ENCODE data around the gene DOCK4. TPM values are rescaled to one million over a fixed set of nuclear protein-coding genes. Genes with fewer than 3 reads are reported as not detected.

Gene DOCK4
- total and polyA plus RNA-seq, 10 of the 15 experiments (the other 5 are each of a cell fraction or from before 2014, with no cell fraction given): 0.03 to 0.73 (median 0.38) TPM

DNA sequence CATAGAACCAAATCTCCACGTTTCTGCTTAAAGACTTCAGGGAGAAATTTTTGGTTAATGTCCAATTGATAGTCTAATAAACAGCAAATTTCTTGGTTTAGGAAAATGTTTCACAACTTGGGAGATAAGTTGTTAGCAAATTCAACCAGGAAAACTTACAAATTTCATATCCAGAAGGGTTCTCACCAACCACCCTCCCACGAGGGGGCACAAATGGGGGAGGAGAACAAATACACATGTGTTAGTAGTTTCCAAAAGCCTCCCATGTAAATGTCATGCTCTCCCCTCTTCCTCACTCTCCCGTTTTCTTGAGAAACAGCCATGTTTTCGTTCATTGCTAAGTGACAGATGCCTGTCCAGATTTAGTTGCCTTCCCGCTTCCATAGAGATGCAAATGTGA is 10.5 kb downstream of the DOCK4 start (continued):
- TF ChIP-seq, protein P1, sequence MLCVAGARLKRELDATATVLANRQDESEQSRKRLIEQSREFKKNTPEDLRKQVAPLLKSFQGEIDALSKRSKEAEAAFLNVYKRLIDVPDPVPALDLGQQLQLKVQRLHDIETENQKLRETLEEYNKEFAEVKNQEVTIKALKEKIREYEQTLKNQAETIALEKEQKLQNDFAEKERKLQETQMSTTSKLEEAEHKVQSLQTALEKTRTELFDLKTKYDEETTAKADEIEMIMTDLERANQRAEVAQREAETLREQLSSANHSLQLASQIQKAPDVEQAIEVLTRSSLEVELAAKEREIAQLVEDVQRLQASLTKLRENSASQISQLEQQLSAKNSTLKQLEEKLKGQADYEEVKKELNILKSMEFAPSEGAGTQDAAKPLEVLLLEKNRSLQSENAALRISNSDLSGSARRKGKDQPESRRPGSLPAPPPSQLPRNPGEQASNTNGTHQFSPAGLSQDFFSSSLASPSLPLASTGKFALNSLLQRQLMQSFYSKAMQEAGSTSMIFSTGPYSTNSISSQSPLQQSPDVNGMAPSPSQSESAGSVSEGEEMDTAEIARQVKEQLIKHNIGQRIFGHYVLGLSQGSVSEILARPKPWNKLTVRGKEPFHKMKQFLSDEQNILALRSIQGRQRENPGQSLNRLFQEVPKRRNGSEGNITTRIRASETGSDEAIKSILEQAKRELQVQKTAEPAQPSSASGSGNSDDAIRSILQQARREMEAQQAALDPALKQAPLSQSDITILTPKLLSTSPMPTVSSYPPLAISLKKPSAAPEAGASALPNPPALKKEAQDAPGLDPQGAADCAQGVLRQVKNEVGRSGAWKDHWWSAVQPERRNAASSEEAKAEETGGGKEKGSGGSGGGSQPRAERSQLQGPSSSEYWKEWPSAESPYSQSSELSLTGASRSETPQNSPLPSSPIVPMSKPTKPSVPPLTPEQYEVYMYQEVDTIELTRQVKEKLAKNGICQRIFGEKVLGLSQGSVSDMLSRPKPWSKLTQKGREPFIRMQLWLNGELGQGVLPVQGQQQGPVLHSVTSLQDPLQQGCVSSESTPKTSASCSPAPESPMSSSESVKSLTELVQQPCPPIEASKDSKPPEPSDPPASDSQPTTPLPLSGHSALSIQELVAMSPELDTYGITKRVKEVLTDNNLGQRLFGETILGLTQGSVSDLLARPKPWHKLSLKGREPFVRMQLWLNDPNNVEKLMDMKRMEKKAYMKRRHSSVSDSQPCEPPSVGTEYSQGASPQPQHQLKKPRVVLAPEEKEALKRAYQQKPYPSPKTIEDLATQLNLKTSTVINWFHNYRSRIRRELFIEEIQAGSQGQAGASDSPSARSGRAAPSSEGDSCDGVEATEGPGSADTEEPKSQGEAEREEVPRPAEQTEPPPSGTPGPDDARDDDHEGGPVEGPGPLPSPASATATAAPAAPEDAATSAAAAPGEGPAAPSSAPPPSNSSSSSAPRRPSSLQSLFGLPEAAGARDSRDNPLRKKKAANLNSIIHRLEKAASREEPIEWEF (IDR thresholded peaks at IDR 0.05; ENCODE audit: insufficient replicate concordance, low read depth, low read length): no peak
- TF ChIP-seq STAT3 (IDR thresholded peaks at IDR 0.05; ENCODE audit: low read depth, low read length): no peak

DNA sequence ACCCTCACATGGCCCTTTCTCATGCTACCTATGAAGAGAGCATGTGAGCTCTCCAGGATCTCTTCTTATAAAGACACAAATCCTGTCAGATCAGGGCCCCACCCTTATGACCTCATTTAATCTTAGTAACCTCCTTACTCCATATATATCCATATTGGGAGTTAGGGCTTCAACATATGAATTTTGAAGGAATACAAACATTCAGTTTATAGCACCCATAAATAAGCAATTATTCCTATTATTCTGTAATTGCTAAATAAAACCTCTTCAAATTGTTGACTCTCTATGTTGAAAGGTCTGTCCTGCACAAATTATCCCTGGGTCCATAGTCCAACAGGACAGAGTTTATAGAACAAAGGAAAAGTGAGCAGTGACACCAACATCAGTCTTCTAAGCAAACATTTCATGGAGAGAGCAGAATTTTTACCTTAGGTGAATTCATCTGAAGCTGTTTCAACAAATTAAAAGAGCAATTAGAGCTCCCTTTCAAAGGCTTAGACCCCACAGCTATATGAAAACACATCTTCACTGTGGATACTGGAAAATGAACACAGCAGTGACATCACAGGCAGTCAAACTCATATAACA is 12.2 kb downstream of the DOCK4 start:
- H3K27ac ChIP-seq (ENCODE audit: control insufficient read depth, insufficient read depth): no peak overlapping the region
- H3K79me2 ChIP-seq (ENCODE audit: control insufficient read depth, insufficient read depth, low read length): no peaks in the 10 kb centered on the region
- ChIA-PET SMC1A (ENCODE audit: uncharacterized antibody, unreplicated experiment) (no interaction called here), POLR2A (no interaction called here), CTCF (no interaction called here), RAD21 (ENCODE audit: unreplicated experiment) (no interaction called here)
- no peak overlapping the region for H3K9ac ChIP-seq (ENCODE audit: control insufficient read depth, insufficient read depth, low read length)
- no TSS peak for BruUV-seq (replicated peaks)
- H3K36me3 ChIP-seq (ENCODE audit: control insufficient read depth in 2 of 2, insufficient read depth in 2 of 2, low read length in 1 of 2): no peaks in the 10 kb centered on the region
- H2AFZ ChIP-seq (ENCODE audit: control insufficient read depth, low read depth, low read length): no peak overlapping the region
- ATAC-seq (no peak), FAIRE-seq (no peak), DNase-seq (ENCODE audit: low read depth, low spot score) (no peak)
- intact Hi-C loops (cut with micrococcal nuclease; ENCODE audit: unreplicated experiment): no loop called here
- no peaks in the 10 kb centered on the region; the same call in 2 of the 3 replicates for H3K9me3 ChIP-seq (replicated peaks; ENCODE audit: control insufficient read depth, insufficient read depth, low read length)
- no peaks in the 10 kb centered on the region for H4K20me1 ChIP-seq (ENCODE audit: control insufficient read depth, insufficient read depth)
- H3K4me1 ChIP-seq (ENCODE audit: control insufficient read depth, insufficient read depth, low read length): no peaks in the 10 kb centered on the region
- in situ Hi-C loops (cut with MboI): no loop called here
- H3K27me3 ChIP-seq (replicated peaks in 1 of 2; ENCODE audit: control insufficient read depth in 2 of 2, insufficient read depth in 2 of 2, low read length in 1 of 2): no peaks in the 10 kb centered on the region; a peak in 2 of 4 replicates
- no peak overlapping the region for H3K4me3 ChIP-seq
- H3K4me2 ChIP-seq (ENCODE audit: control insufficient read depth, insufficient read depth): no peak overlapping the region
- TF ChIP-seq BCL11A (IDR thresholded peaks at IDR 0.05; ENCODE audit: low read depth, low read length) (no peak), NFYA (IDR thresholded peaks at IDR 0.05; ENCODE audit: borderline replicate concordance, low read depth, low read length) (no peak), KLF5 (IDR thresholded peaks at IDR 0.05; ENCODE audit: partially characterized antibody) (no peak), ASH2L (IDR thresholded peaks at IDR 0.05; ENCODE audit: borderline replicate concordance, low read depth) (no peak), RAD21 (IDR thresholded peaks at IDR 0.05; ENCODE audit: insufficient read depth, low read depth, low read length) (no peak), MYB (IDR thresholded peaks at IDR 0.05; ENCODE audit: borderline replicate concordance, low read depth, low read length) (no peak), HCFC1 (IDR thresholded peaks at IDR 0.05; ENCODE audit: low read length) (no peak), MXI1 (IDR thresholded peaks at IDR 0.05; ENCODE audit: low read depth, low read length) (no peak), MTA2 (IDR thresholded peaks at IDR 0.05; ENCODE audit: low read depth) (no peak), STAT3 (IDR thresholded peaks at IDR 0.05; ENCODE audit: low read depth, low read length) (no peak), KDM1A (IDR thresholded peaks at IDR 0.05; ENCODE audit: borderline replicate concordance) (no peak), MTA3 (IDR thresholded peaks at IDR 0.05; ENCODE audit: borderline replicate concordance, low read length) (no peak)
- TF ChIP-seq, protein P2, sequence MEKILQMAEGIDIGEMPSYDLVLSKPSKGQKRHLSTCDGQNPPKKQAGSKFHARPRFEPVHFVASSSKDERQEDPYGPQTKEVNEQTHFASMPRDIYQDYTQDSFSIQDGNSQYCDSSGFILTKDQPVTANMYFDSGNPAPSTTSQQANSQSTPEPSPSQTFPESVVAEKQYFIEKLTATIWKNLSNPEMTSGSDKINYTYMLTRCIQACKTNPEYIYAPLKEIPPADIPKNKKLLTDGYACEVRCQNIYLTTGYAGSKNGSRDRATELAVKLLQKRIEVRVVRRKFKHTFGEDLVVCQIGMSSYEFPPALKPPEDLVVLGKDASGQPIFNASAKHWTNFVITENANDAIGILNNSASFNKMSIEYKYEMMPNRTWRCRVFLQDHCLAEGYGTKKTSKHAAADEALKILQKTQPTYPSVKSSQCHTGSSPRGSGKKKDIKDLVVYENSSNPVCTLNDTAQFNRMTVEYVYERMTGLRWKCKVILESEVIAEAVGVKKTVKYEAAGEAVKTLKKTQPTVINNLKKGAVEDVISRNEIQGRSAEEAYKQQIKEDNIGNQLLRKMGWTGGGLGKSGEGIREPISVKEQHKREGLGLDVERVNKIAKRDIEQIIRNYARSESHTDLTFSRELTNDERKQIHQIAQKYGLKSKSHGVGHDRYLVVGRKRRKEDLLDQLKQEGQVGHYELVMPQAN (conservative IDR thresholded peaks at IDR 0.05): no peak
- TF ChIP-seq, protein P3, sequence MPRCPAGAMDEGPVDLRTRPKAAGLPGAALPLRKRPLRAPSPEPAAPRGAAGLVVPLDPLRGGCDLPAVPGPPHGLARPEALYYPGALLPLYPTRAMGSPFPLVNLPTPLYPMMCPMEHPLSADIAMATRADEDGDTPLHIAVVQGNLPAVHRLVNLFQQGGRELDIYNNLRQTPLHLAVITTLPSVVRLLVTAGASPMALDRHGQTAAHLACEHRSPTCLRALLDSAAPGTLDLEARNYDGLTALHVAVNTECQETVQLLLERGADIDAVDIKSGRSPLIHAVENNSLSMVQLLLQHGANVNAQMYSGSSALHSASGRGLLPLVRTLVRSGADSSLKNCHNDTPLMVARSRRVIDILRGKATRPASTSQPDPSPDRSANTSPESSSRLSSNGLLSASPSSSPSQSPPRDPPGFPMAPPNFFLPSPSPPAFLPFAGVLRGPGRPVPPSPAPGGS (IDR thresholded peaks at IDR 0.05; ENCODE audit: borderline replicate concordance, insufficient read depth, low read depth, low read length, poor library complexity, severe bottlenecking): no peak
